GM04504 (cell line): ENCODE measurements around the gene GPR142.
"Not testable (repeated sequence)": the region's sequence is repeated elsewhere in the genome, so short reads cannot be mapped to it uniquely, and the experiment has no call there.

ENCODE experiments used
- DNase-seq: peaks from one replicate; pipeline ENCODE4 v3.0.0-alpha.2; 2012; ENCODE audit warnings: low read depth

GPR142 gene

DNA sequence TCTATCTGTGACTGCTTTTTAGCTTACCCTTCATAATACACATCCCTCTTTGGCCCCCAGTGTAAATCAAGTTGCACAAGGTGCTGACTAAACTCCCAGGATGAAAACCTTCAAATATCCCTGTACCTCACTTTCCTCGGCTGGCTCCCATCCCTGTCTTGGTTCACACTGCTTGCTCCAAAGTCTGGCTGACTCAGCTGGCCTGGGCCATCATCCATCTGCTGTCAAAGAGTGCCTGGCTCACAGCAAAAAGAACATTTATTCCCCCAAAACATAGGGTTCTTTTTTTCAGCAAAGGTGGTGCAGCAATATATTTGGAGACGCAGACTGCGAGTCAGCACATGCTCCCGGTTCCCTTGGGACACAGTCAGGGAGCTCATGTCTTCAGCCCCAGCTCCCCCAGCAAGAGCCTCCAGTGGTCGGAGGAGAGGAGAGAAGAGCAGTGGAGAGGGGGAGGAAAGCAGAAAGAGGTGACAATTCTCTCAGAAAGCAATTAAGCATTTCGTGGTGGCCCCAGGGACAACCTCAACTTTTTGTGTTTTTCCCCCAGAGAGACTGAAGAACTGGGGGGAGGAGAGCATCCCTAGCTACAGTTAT is 26.1 kb downstream of the GPR142 start:
- DNase-seq: no peak

- no peak for DNase-seq
These were observed 27.1 kb downstream of the GPR142 start for GRCh38 chr17:74394275-74394950.

DNA sequence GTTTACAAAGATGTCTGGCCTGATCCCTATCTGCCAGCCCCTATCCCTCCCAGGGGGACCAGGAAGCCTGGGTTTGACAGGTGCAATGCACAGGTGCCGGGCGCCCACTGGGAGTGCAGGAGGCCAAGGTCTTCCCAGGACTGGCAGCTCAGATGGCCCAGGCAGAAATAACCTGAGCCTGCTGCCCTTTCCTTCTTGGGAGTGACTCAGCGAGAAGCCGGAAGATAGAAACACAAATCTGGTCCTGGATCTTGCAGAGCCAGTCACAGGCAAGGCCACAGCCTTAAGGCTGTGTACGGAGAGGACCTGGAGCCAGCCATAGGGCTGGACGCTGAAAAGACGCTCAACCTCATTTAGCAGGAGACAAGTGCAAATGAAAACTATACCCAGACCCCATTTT is 27.7 kb downstream of the GPR142 start:
- no peak for DNase-seq

GRCh38 chr17:74396567-74396966 is 29.3 kb downstream of the GPR142 start:
- no peak for DNase-seq

DNA sequence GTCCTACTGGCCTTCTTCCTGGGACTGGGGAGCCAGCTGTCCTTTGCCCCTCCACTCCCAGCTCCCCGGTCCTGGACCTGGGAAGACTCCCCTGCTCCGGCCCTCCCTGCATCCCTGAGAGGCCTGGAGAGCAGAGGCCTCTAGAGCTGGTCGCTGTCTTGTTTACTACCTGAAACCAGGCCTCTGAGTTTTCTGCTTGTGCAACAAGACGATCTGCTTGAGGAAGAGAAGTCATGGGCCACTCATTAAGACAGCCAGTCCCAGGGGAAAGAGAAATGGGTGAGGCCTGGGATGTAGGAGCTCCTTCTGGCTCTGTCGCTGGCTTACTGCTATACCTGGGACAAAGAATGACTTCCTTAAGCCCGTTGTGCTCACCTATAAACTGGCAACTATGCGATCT is 34.7 kb downstream of the GPR142 start:
- no peak for DNase-seq

DNA sequence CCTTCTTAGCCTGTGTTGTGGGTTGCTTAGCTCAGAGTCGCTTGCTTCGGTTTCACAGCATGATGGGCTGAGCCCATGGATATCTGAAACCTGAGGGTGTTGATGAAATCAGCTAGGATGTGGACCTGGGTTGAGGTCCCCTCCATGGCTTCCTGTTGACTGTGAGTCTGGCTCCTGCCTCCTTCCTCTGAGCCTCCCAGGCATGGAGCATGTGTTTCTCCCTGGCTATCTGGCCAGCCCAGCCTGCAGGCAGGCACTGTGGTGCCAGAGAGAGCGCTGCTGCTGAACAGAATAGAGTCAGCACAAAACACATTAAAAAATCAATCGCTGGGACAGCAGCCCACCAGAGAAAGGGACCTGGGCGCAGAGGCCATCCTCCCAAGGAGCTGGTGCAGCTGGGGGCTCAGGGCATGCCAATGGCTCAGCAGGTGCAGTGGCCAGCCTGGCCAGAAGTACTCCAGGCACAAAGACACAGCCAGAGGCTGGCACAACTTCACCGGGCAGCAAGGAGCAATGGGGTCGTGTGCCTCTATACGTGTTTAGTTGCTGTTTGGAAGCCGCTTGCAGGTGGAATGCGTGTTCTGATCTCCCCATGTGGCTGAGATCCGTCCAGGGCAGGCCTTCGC is 36.3 kb downstream of the GPR142 start:
- no peak for DNase-seq

GRCh38 chr17:74404218-74404617 is 36.9 kb downstream of the GPR142 start:
- no peak for DNase-seq

DNA sequence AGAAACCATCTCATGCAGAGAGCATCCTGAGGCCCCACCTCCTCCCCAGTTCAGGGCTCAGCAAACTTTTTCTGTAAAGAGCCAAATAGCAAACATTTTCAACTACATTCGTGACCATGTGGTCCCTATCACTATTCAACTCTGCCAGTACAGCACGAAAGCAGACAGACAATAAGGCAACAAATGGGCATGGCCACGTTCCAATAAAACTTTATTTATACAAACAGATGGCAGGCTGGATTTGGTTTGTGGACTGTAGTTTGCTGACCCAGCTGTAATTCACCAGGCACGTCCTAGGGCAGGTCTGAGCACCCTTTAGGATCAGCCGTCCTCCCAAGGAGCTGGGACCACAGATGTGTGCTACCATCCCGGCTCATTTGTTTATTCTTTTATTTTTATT is 37.5 kb downstream of the GPR142 start:
- no peak for DNase-seq

- not testable (repeated sequence) for DNase-seq
These were observed 38.0 kb downstream of the GPR142 start for GRCh38 chr17:74405311-74405710.

DNA sequence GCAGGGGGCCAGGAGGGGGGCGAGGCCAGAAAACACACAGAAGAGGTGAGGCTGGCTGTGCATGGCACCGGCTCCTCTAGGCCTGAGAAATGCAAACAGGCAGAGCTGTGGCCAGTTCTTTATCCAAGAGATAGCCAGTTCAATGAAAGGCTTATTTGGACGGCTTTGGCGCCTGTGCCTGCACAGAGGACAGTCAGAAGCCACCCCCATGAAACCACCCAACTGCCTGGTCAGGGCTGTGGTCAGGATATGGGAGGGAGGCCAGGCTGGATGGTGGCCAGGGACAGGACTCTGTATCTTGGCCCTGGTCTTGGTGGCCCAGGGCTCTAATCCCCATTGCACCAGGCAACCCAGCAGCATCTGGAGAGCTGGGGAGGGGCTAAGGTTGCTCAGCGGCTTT is 40.1 kb downstream of the GPR142 start:
- no peak for DNase-seq

DNA sequence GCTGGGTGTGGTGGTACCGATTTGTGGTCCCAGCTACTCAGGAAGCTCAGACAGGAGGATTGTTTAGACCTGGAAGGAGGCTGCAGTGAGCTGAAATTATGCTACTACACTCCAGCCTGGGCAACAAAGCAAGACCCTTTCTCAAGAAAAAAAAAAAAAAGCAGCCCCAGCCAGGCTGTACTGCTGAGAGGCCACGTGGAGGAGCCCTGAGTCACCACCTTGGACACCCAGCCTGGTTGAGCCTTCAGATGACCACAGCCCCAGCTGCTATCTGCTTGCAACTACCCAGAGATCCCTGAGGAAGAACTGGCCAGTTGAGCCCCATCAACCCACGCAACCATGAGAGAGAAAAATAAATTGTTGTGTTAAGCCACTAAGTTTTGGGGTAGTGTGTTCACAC is 41.0 kb downstream of the GPR142 start:
- DNase-seq: no peak

- no peak for DNase-seq
These were observed 41.5 kb downstream of the GPR142 start for GRCh38 chr17:74408815-74409214.

DNA sequence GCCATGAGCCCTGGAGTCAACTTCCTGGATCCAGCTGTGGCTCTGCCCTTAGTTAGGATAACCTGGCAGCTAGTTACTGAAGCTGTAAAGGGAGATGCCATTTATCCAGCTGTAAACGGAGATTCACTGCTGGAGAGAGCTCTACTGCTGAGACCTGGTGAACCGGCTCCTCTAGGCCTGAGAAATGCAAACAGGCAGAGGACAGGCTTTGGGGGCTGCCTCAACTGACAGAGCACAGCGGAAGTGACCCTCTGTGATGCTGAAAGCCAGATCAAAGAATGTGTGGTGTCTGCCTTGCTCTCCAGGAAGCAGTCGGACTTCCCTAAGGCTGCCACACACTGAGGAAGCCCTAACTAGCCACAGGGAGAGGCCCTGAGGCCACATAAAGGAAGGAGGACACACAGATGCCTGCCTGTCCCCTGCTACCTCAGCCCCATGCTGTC is 42.7 kb downstream of the GPR142 start:
- no peak for DNase-seq

DNA sequence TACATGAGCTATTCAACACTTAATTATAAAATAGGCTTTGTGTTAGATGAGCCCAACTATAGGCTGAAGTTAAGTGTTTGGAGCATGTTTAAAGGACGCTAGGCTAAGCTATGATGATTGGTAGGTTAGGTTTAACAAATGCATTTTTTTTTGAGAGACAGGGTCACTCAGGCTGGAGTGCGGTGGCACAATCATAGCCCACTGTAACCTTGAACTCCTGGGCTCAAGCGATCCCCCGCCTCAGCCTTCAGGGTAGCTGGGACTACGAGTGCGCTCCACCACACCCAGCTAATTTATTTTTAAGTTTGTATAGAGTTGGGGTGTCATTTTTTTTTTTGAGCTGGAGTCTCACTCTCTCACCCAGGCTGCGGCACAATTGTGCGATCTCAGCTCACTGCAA is 45.3 kb downstream of the GPR142 start:
- no peak for DNase-seq

GRCh38 chr17:74413491-74413890 is 46.2 kb downstream of the GPR142 start:
- DNase-seq: no peak

- no peak for DNase-seq
These were observed 47.2 kb downstream of the GPR142 start for GRCh38 chr17:74414510-74414909.

- DNase-seq: no peak
These were observed 48.5 kb downstream of the GPR142 start for GRCh38 chr17:74415608-74416396.

DNA sequence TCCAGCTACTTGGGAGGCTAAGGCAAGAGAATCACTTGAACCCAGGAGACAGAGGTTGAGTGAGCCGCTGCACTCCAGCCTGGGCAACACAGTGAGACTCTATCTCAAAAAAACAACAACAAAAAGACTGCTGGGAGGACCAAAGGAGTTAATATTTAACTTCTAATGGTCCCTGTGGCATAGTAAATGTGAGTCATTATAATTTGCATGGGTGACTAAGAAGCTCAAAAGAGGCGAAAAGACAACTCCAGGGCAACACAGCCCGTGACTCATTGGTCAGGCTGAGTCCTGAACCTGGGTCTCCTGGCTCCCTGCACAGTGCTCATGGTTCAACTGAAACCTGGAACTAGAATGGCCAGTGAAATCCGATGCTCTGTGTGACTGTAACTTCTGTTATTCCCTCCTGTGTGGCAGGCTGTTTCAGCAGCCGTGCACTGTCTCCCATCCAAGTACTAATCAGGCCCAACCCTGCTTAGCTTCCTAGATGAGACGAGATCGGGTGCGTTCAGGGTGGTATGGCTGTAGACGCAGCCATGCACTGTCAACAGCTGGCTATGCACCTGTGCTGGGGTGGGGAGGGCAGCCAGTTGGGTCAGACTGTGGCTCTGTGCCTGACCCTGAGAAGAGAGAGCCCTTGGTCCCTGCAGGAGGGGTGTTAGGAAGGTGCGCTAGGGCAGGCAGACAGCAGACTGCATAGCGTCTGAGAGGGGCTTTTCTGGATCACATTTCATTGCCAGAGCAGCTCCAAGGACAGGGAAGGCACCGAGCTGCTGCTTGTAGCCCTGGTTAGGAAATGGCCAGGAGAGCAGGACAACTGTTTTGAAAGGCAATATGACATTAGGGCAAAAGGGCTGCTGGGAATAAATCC is 50.1 kb downstream of the GPR142 start:
- DNase-seq: no peak

- no peak for DNase-seq
These were observed 52.7 kb downstream of the GPR142 start for GRCh38 chr17:74419928-74420411.
